ENCODE results near the gene RPL15.

Gene RPL15

DNA sequence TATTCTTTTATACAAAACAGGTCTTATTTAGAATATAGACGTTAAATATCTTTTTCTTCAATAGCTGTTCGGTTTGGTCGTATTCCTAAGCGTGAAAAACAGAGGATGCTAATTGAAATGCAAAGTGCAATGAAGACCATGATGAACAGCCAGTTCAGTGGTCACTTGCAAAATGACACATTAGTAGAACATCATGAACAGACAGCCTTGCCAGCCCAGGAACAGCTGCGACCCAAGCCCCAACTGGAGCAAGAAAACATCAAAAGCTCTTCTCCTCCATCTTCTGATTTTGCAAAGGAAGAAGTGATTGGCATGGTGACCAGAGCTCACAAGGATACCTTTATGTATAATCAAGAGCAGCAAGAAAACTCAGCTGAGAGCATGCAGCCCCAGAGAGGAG lies 45.0 kb downstream of the RPL15 start:
- DNase-seq (ENCODE audit: low spot score) = no peak

DNA sequence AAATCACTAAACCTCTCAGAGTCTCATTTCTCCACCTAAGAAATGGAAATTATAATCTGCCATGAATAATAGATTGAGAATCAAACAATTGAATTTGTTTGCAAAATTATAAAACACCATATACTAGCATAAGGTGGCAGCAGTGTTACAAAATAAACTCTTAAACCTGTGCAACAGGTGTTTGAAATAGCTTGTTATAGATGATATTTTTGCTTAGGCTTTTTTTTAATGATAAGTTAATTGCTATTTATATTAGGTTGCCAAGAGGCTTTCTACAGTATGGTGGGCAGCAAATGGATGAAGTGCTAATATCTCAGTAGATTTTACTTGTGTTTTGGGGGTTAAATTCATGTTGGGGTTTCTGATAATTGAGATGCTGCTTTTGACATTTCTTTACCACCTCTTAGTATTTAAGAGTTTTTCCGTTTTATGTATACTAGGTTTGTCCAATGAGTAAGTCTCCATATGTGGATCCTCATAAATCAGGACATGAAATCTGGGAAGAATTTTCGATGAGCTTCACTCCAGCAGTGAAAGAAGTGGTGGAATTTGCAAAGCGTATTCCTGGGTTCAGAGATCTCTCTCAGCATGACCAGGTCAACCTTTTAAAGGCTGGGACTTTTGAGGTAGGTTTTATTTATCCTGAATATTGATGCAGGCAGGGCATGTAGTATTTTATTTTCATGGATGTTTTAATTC lies 47.8 kb downstream of the RPL15 start:
- no peak for DNase-seq (ENCODE audit: low spot score)

DNA sequence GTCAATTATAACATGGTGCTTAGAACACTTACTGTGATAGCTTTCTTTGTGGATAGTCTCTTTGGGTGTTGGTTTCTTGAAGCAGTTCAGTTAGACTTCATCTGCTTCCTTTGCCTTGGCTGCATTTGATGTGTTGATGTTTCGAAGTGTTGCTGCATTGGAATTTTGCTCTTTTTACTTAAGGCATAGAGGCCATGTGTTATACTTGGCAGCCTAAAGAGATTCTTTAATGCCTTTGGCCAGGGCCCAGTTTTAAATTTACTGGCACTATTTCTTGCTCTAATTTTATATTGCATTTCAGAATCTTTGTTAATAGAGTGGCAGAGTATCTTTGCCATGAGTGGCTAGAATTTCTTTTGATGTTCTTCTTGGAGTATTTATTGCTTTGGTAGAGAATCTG lies 49.4 kb downstream of the RPL15 start:
- no peak for DNase-seq (ENCODE audit: low spot score)

DNA sequence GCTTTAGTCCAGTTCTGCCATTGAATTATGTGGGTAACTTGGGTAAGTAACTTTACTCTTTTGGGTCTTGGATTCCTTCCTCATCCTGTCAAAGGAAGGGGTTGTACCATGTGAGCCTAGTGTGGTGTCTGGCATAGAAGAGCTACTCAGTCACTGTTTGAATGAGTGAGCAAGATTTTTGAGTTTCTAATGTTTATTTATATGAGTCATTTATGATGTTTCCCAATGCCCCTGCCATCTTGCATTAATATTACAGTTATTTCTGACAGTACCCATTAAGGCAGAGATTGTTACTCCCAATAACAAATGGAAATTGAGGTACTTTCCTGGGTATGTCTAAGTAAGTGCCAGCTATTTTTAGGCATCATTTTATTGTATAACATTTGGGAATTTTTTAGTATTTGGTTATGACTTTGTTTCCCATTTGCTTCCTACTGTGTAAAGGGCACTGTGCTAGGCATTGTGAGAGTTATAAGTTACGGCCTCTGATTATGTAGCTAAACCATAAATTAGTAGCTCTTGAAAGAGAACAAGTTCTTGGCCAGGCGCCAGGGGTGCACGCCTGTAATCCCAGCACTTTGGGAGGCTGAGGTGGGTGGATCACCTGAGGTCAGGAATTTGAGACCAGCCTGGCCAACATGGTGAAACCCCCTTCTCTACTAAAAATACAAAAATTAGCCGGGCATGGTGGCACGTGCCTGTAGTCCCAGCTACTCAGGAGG lies 51.7 kb downstream of the RPL15 start:
- DNase-seq (ENCODE audit: low spot score) = no peak

DNA sequence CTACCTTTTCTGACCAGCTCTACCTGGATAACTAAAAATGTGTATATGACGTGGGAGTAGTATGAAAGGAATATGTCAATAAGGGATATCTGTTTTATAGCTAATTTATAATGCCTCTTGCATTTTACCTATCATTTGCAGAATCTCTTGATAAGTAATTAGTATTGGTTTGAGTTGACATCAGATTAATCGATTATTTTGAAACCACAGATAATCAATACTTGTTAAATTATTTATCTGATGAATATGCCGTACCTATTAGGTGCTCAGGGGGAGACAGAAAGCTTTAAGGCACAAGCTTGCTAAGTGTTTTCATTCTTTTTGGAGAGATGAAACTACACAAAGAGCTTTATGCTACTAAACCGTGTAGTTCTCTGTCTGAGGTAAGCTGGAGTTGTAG lies 52.5 kb downstream of the RPL15 start:
- DNase-seq (ENCODE audit: low spot score) = no peak

Data from HuH-7 (cell line).